ENCODE measurements around the gene C4orf36.

DNA sequence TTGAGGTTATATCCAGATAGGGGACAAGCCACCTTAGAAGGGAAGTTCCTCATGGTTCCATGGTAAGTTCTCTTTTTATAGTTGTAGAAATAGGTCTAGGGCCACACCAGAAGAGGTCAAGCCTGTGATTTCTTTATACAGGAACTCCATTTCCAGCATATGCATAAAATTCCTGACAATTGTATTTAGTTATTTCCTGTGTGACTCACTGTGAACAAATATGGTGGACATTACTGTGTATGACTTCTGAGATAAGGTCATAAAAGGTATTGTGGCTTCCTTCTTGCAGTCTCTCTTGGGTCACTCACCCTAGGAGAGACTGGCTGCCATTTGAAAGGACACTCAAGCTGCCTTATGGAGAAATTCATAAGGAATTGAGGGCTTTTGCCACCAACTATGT, 2.2 kb upstream of the C4orf36 start:
- TF ChIP-seq, protein P1, sequence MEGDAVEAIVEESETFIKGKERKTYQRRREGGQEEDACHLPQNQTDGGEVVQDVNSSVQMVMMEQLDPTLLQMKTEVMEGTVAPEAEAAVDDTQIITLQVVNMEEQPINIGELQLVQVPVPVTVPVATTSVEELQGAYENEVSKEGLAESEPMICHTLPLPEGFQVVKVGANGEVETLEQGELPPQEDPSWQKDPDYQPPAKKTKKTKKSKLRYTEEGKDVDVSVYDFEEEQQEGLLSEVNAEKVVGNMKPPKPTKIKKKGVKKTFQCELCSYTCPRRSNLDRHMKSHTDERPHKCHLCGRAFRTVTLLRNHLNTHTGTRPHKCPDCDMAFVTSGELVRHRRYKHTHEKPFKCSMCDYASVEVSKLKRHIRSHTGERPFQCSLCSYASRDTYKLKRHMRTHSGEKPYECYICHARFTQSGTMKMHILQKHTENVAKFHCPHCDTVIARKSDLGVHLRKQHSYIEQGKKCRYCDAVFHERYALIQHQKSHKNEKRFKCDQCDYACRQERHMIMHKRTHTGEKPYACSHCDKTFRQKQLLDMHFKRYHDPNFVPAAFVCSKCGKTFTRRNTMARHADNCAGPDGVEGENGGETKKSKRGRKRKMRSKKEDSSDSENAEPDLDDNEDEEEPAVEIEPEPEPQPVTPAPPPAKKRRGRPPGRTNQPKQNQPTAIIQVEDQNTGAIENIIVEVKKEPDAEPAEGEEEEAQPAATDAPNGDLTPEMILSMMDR (conservative IDR thresholded peaks at IDR 0.05 in 1 of 2, IDR thresholded peaks at IDR 0.05 in 1 of 2; ENCODE audit: low read depth in 1 of 2, low read length in 2 of 2): no peak
- TF ChIP-seq EZH2 (IDR thresholded peaks at IDR 0.05; ENCODE audit: low read length, missing control alignments): no peak
